HUES64 (cell line): Measurements from ENCODE around the gene CEBPZ.

ENCODE experiments used
- H3K27ac ChIP-seq: 2 replicates; pipeline ENCODE4 v1.7.0; 2013; ENCODE audit warnings: low read depth, low read length, inconsistent platforms
- H3K27me3 ChIP-seq: 2 replicates; pipeline ENCODE4 v1.6.1; 2013; ENCODE audit warnings: mild to moderate bottlenecking, low read length; ENCODE audit not compliant: insufficient read depth
- H3K36me3 ChIP-seq: 2 replicates; pipeline ENCODE4 v1.6.1; 2013; ENCODE audit warnings: mild to moderate bottlenecking, low read length; ENCODE audit not compliant: insufficient read depth
- H3K4me1 ChIP-seq: 2 replicates; pipeline ENCODE4 v1.6.1; 2013; ENCODE audit warnings: mild to moderate bottlenecking, low read length, moderate library complexity; ENCODE audit not compliant: insufficient read depth
- H3K4me3 ChIP-seq: 2 replicates; pipeline ENCODE4 v1.5.1; 2013; ENCODE audit warnings: mild to moderate bottlenecking, low read length, moderate library complexity
- H3K9ac ChIP-seq: 2 replicates; pipeline ENCODE4 v1.6.1; 2013; ENCODE audit warnings: mild to moderate bottlenecking, low read depth, low read length
- H3K9me3 ChIP-seq: 2 replicates; pipeline ENCODE4 v1.6.1; 2013; ENCODE audit warnings: low read depth, low read length; ENCODE audit not compliant: insufficient read depth
- WGBS: fragments of 150-250, 120-280 bp; methylation state at CpG from one replicate; pipeline ENCODE4 v1.1.7; 2013; ENCODE audit warnings: missing lambda C conversion rate; 5-methylcytosine and 5-hydroxymethylcytosine counted together

CEBPZ gene

DNA sequence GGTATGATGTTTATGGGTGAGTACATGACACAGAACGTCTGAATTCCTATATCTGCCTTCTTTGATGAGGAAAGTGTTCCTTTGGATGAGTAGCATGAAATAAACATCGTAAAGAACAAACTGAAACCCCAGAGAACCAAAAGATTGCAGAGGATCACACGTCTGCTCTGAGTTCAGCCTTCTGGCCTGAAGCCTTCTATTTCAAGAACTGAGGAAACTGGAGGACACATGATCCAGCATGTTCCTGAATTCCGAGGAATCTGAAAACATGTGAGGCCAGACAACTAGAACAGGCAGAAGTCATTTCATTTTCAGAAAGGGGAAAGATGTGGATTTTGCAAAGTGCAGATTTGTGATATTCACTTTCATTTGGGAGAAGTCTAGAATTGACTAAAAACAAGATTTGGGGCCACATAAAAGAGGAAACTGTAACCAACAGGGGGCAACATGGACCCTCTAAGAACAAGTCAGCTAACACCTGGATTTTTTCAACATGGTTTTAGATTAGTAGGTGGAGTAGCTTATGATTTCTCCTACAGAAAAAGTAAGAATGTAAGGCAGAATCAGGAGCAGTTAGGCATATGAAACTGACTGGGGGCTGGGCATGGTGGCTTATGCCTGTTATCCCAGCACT is 51.3 kb downstream of the CEBPZ start:
- H3K27me3 ChIP-seq: no peaks in the 10 kb centered on the region
- H3K9ac ChIP-seq: no peak overlapping the region
- 79% methylated on average over 4 of the region's 4 CpGs for WGBS
- peak overlapping the region; percentile 32; the same call in 1 of the 2 replicates for H3K27ac ChIP-seq
- H3K4me1 ChIP-seq: peaks cover 19% of the 10 kb centered on the region
- no peaks in the 10 kb centered on the region for H3K9me3 ChIP-seq
- H3K4me3 ChIP-seq: no peak overlapping the region
- no peaks in the 10 kb centered on the region for H3K36me3 ChIP-seq

DNA sequence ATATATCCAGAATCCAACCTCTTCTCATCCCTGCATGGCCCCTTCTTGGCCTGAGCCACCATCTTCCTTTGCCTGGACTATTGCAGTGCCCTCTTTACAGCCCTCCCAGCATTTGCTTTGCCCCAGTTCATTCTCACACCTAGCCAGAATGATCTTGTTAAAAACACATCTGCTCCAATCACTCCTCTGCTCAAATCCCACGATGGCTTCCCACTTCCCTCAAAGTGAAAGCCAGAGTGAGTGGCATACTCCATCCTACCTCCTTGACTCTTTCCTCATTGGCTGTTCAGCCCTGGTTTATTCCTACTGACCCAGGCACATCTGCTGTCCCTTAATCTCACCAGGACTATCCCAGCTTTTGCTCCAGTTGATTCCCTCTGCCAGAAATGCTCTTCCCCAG is 57.7 kb downstream of the CEBPZ start:
- Histone ChIP-seq H3K27ac (no peak overlapping the region), H3K9ac (no peak overlapping the region), H3K9me3 (no peaks in the 10 kb centered on the region), H3K4me1 (no peaks in the 10 kb centered on the region), H3K36me3 (no peaks in the 10 kb centered on the region), H3K4me3 (no peak overlapping the region), H3K27me3 (no peaks in the 10 kb centered on the region)
- 93% methylated on average over 1 of the region's 1 CpG for WGBS

DNA sequence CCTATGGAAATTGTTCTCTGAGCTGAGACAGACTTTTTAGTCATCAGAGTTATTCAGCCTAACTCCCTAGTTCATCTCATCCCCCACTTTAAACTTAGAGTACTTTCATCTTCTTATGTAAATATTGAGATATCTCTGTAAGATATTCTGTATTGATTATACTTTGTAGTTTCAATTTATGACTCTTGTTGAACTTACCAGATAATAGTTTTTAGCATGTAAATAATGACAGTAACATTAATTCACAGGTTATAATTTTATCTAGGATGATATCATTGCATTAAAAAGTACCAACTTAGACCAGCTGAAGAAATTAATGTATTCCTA is 59.8 kb downstream of the CEBPZ start:
- Histone ChIP-seq H3K27ac (no peak overlapping the region), H3K4me1 (no peaks in the 10 kb centered on the region), H3K4me3 (no peak overlapping the region), H3K9me3 (no peaks in the 10 kb centered on the region), H3K27me3 (no peaks in the 10 kb centered on the region), H3K36me3 (no peaks in the 10 kb centered on the region), H3K9ac (no peak overlapping the region)

DNA sequence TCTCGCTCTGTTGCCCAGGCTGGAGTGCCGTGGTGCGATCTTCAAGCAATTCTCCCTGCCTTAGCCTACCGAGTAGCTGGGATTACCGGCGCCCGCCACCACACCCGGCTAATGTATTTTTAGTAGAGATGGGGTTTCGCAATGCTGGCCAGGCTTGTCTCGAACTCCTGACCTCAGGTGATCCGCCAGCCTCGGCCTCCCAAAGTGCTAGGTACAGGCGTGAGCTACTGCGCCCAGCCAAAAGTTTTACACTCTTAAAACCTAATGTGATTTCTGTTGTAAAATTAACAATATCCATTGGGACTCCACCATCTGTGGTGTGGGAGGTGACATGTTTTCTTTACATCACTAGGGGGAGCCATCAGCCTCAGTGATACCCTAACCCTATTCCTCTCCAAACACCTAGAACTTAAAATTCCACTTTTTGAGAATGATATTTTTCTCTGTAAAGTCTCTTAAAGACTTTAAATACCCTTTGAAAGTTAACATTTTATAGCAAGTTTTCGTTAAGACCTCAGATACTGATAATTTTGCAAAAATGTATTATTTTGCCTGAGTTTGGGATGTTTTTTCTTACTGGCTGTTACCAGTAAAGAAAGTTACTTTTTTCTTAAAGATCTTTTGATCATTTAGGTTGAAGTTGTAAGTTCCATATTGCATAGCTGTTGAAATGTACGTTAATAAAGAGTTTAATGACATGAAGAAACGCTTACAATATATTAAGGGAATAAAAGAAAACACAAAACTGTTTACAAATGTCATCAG is 63.0 kb downstream of the CEBPZ start:
- Histone ChIP-seq H3K4me3 (no peak overlapping the region), H3K4me1 (no peaks in the 10 kb centered on the region), H3K9me3 (peaks cover 17% of the 10 kb centered on the region), H3K36me3 (no peaks in the 10 kb centered on the region), H3K27ac (no peak overlapping the region), H3K9ac (no peak overlapping the region), H3K27me3 (no peaks in the 10 kb centered on the region)
- 59% methylated on average over 16 of the region's 17 CpGs for WGBS

DNA sequence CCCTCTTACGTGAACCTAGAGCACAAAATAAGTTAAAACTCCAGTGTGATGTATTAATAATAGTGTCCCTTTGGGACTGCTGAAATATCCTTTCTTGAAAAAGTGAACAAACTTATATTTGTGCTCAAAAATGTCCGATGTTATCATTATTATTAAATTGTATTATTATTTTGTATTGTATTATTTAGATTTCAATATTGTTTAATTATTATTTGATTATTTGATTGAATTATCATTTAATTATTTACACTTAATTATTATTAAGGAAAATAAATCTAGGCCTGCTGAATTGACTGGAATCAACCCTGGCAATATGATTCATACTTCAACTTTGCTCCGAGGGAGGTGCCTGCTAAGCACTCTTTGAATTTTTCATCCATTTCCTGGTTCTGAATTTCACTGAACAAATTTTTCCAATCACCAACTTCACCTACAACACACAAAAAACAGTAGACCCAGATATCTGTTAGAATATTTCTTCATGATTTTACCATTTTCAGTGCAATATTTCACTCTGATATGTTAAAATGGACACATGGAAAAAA is 63.7 kb downstream of the CEBPZ start:
- Histone ChIP-seq H3K4me3 (no peak overlapping the region), H3K27ac (no peak overlapping the region), H3K27me3 (no peaks in the 10 kb centered on the region), H3K9me3 (peaks cover 20% of the 10 kb centered on the region), H3K4me1 (no peaks in the 10 kb centered on the region), H3K36me3 (no peaks in the 10 kb centered on the region), H3K9ac (no peak overlapping the region)
- WGBS: 91% methylated on average over 2 of the region's 3 CpGs

DNA sequence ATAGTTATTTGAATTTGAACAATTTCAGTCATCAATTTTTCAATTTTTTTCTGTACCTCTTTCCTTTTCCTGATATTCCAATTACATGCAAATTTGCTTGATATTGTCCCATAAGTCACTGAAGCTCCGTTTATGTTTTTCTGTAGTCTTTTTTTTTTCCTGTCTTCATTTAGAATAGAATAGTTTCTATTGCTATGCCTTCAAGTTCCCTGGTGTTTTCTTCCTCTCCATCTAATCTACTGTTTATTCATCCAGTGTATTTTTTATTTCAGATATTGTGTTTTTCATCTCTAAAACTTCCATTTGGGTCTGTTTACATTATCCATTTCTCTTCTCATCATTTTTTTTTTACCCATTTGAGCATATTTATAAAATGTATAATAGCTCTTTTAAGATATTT is 66.6 kb downstream of the CEBPZ start:
- H3K4me3 ChIP-seq: no peak overlapping the region
- H3K9ac ChIP-seq: no peak overlapping the region
- no peaks in the 10 kb centered on the region for H3K27me3 ChIP-seq
- no peaks in the 10 kb centered on the region for H3K4me1 ChIP-seq
- H3K36me3 ChIP-seq: no peaks in the 10 kb centered on the region
- 100% methylated on average over 1 of the region's 1 CpG for WGBS
- H3K27ac ChIP-seq: no peak overlapping the region
- peaks cover 20% of the 10 kb centered on the region for H3K9me3 ChIP-seq

DNA sequence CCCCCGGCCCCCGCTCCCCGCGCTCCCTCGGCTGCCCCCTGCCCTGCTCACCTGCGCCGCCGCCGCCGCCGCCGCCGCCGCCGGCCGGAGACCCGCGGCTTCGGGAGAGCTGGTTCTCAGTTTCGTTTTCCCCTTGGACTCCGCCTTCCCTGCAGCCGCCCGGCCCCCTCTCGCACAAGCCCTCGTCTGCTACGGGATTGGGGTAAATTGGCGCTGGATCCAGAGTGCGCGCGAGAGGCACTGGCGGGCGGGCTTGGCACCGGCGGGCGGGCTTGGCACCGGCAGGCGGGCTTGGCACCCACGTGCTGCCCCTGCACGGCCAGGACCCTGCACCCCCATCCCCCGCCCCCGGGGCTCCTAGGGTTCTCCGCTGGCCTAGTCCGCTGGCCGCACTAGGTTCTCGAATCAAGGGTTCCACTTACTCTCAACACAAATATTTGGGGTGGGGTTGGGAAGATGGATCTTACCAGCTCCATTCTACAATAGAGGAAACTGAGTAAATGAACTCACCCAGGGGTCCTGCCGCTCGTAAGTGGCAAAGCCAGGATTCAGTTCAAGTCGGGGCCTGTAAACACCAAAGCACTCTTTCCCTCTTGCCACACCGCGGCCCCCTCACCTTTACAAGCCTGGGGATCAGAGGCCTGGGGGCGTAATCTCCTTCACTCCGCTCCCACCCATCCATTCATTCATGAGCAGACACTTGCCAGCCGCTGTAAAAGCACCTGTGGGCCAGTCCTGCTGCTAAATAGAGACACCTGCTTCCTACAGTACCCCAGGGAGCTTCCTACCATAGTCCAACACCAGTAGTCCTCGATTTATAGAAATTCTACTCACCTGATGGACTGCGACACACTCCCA is 74.3 kb downstream of the CEBPZ start, which contains the start of gene EIF2AK2:
Gene EIF2AK2 (minus strand): TSS at position 124 of the 858 bp plus-strand sequence. CDS start 9,174 bp downstream, outside the sequence.
- Histone ChIP-seq H3K4me1 (peaks cover 9% of the 10 kb centered on the region), H3K27me3 (peaks cover 3% of the 10 kb centered on the region; the same call in 1 of the 2 replicates), H3K4me3 (peak within 1 kb of the TSS; percentile 73), H3K36me3 (peaks cover 6% of the 10 kb centered on the region; the same call in 1 of the 2 replicates), H3K27ac (peak within 1 kb of the TSS; percentile 60; the same call in 1 of the 2 replicates), H3K9ac (peak within 1 kb of the TSS; percentile 80), H3K9me3 (no peaks in the 10 kb centered on the region)
- 12% methylated on average over 52 of the region's 55 CpGs for WGBS

DNA sequence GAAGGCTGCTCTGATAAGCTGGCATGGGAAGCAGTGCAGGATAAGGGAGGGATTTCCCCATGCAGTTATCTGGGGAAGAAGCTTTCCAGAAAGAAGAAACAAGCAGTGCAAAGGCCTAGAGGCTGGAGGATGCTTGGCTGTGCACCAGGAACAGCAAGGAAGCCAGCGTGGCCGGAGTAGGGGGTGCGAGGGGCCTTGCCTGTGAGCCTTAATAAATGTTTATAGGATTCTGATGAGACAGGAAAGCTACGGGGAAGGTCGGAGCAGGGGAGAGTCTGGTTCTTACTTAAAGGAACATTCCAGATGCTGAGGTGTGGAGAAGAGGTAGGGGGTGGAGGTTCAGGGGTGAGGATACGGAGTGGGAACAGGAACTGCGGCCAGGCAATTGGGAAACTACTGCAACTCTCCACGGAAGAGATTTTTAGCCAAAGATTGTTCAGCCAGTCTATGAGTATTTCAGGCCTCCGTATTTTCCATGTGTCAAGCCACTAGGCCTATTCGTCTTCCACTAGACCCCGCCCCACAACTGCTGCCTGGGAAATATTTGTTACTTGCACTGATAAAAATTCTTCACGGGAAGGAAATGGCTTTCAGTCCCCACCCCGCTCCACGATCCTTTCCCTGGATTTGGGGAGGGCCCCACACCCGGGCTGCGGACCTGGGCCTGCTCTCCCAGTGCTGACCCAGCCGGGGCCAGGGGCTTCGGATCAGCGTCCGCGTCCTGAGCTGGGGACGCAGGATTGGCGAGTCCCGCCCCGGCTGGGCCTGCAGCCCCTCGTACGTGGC is 75.1 kb downstream of the CEBPZ start:
- WGBS: 11% methylated on average over 27 of the region's 27 CpGs
- peak overlapping the region; percentile 60; the same call in 1 of the 2 replicates for H3K27ac ChIP-seq

DNA sequence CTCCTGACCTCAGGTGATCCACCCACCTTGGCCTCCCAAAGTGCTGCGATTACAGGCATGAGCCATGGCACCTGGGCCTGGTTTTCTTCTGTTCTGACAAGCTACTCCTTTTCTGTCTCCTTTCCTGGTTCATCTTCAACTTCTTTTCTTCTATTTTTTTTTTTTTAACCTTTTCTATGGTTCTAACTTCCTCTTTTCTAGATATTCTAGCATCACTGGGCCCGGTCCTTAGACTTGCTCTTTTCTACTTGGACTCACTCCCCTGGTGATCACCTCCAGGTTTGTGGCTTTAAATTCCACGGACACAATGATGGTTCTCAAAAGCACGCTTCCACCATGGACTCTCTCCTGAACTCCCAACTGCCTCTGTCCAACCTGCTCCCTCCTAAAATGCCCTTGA is 76.6 kb downstream of the CEBPZ start:
- peaks cover 8% of the 10 kb centered on the region; the same call in 1 of the 2 replicates for H3K36me3 ChIP-seq
- 93% methylated on average over 4 of the region's 4 CpGs for WGBS
- H3K4me3 ChIP-seq: no peak overlapping the region
- H3K4me1 ChIP-seq: peaks cover 16% of the 10 kb centered on the region
- H3K9me3 ChIP-seq: no peaks in the 10 kb centered on the region
- no peak overlapping the region for H3K9ac ChIP-seq
- H3K27me3 ChIP-seq: peaks cover 3% of the 10 kb centered on the region; the same call in 1 of the 2 replicates
- no peak overlapping the region for H3K27ac ChIP-seq

More for the DNA sequence above, 75.1 kb downstream of the CEBPZ start:
- H3K9me3 ChIP-seq: no peaks in the 10 kb centered on the region
- peaks cover 6% of the 10 kb centered on the region; the same call in 1 of the 2 replicates for H3K36me3 ChIP-seq
- H3K4me3 ChIP-seq: peak overlapping the region; percentile 73
- H3K9ac ChIP-seq: peak overlapping the region; percentile 80
- peaks cover 10% of the 10 kb centered on the region for H3K4me1 ChIP-seq
- H3K27me3 ChIP-seq: peaks cover 3% of the 10 kb centered on the region; the same call in 1 of the 2 replicates

DNA sequence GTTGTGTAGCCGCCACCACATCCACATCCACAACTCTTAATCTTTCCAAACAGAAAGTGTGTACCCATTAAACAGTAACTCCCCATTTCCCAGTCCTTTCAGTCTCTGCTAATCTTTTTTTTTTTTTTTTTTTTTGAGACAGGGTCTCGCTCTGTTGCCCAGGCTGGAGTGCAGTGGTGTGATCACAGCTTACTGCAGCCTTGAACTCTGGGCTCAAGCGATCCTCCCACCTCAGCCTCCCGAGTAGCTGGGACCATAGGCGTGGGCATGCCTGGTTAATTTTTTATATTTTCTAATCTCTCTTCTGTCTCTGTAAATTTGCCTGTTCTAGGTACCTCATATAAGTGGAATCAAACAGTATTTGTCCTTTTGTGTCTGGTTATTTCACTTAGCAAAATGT is 78.2 kb downstream of the CEBPZ start:
- Histone ChIP-seq H3K9me3 (no peaks in the 10 kb centered on the region), H3K4me3 (no peak overlapping the region), H3K36me3 (peaks cover 20% of the 10 kb centered on the region), H3K4me1 (peaks cover 16% of the 10 kb centered on the region), H3K27ac (no peak overlapping the region), H3K27me3 (peaks cover 3% of the 10 kb centered on the region; the same call in 1 of the 2 replicates), H3K9ac (no peak overlapping the region)
- 95% methylated on average over 3 of the region's 5 CpGs for WGBS
